Caco-2 (cell line): ENCODE measurements around the gene HIPK2. TPM values are rescaled to one million over a fixed set of nuclear protein-coding genes. Genes with fewer than 3 reads are reported as not detected.

Experiments used
- BruUV-seq: library from RNA; stranded (reverse); fragments of 400-500 nt; replicated peaks from 2 replicates; lab custom pipeline; 2021; lab: Mats Ljungman, UMichigan
- CTCF ChIA-PET: fragments of 300-600 bp; sonication (Branson Sonifier 250); formaldehyde crosslinking; loops from one replicate; lab custom pipeline; 2022; ENCODE audit warnings: antibody characterized with exemption; lab: Charles Lee
- POLR2A ChIA-PET: fragments of 300-600 bp; sonication (Branson Sonifier 250); formaldehyde crosslinking; loops from one replicate; lab custom pipeline; 2022; ENCODE audit warnings: antibody characterized with exemption; lab: Charles Lee
- DNase-seq, 2 experiments: peaks; one replicate each; pipeline versions ENCODE4 v3.0.0 to v3.0.0-alpha.2; 2020 to 2022
- H3K27me3 ChIP-seq: replicated peaks from 2 replicates; pipeline ENCODE4 v1.6.0; 2011; ENCODE audit warnings: low read length; ENCODE audit not compliant: control insufficient read depth, insufficient read depth
- H3K36me3 ChIP-seq: 2 replicates; pipeline ENCODE4 v1.5.1; 2011; ENCODE audit warnings: low read length; ENCODE audit not compliant: control insufficient read depth, insufficient read depth
- H3K4me1 ChIP-seq: fragments of 250-450 bp; sonication (Bioruptor Pico); 2 replicates; pipeline ENCODE4 v1.5.1; 2020; ENCODE audit warnings: mild to moderate bottlenecking
- H3K4me3 ChIP-seq: 2 replicates; pipeline ENCODE4 v1.5.1; 2011; ENCODE audit warnings: low read depth, mild to moderate bottlenecking, control low read depth, low read length
- H3K9me3 ChIP-seq: fragments of 250-450 bp; sonication (Bioruptor Pico); 2 replicates; pipeline ENCODE4 v1.5.1; 2020; ENCODE audit warnings: mild to moderate bottlenecking, moderate library complexity
- H3K27ac Mint-ChIP-seq: one replicate; pipeline ENCODE4 v1.8.0; 2022; ENCODE audit warnings: mixed read lengths; ENCODE audit not compliant: unreplicated experiment
- H3K27me3 Mint-ChIP-seq: one replicate; pipeline ENCODE4 v1.8.0; 2022; ENCODE audit warnings: mixed read lengths; ENCODE audit not compliant: insufficient read depth, unreplicated experiment
- H3K36me3 Mint-ChIP-seq: one replicate; pipeline ENCODE4 v1.8.0; 2022; ENCODE audit warnings: mild to moderate bottlenecking, mixed read lengths; ENCODE audit not compliant: insufficient read depth, unreplicated experiment
- H3K4me1 Mint-ChIP-seq: one replicate; pipeline ENCODE4 v1.8.0; 2022; ENCODE audit warnings: low read depth, mixed read lengths; ENCODE audit not compliant: unreplicated experiment
- H3K4me3 Mint-ChIP-seq: one replicate; pipeline ENCODE4 v1.8.0; 2022; ENCODE audit warnings: mild to moderate bottlenecking, moderate library complexity, mixed read lengths; ENCODE audit not compliant: unreplicated experiment
- H3K9me3 Mint-ChIP-seq: one replicate; pipeline ENCODE4 v1.8.0; 2022; ENCODE audit warnings: mixed read lengths; ENCODE audit not compliant: unreplicated experiment
- CTCF ChIP-seq, 2 experiments: fragments of 200-600 bp in 1 of 2; IDR thresholded peaks; 1 replicate in 1 of 2; 2 replicates in 1 of 2; pipeline versions ENCODE4 v1.5.1 to v1.8.0; 2011 to 2022; ENCODE audit warnings: antibody characterized with exemption in 1 of 2, control low read depth in 1 of 2, inconsistent platforms in 1 of 2, low read depth in 1 of 2, low read length in 1 of 2, mild to moderate bottlenecking in 1 of 2, moderate library complexity in 1 of 2; ENCODE audit not compliant: insufficient read depth in 1 of 2, severe bottlenecking in 1 of 2, unreplicated experiment in 1 of 2
- intact Hi-C: fragments of 100-400 bp; cut with micrococcal nuclease; formaldehyde crosslinking; loops from one replicate; pipeline ENCODE4 v1.10.0; 2022; ENCODE audit not compliant: unreplicated experiment
- total RNA-seq: library from RNA; stranded (reverse); gene quantifications from 2 replicates; pipeline ENCODE4 v1.2.3, GENCODE V29; 2022

HIPK2 gene
- total RNA-seq, 1 experiment from 2014 or later, result 42.8 TPM

- H3K27me3 Mint-ChIP-seq, result peaks cover 6% of the 10 kb centered on the region
- H3K36me3 ChIP-seq, result no peaks in the 10 kb centered on the region
- no peaks in the 10 kb centered on the region for H3K36me3 Mint-ChIP-seq
- no peaks in the 10 kb centered on the region; the same call in 1 of the 2 replicates for H3K27me3 ChIP-seq
- no peak overlapping the region for H3K27ac Mint-ChIP-seq
- no peak overlapping the region for H3K4me3 ChIP-seq
- H3K9me3 ChIP-seq, result no peaks in the 10 kb centered on the region
- no peaks in the 10 kb centered on the region for H3K4me1 ChIP-seq
- ChIA-PET POLR2A (no interaction called here), CTCF (no interaction called here)
- H3K4me1 Mint-ChIP-seq, result no peaks in the 10 kb centered on the region
- no peak for TF ChIP-seq CTCF (IDR thresholded peaks at IDR 0.05; ENCODE audit: insufficient read depth in 1 of 2, low read depth in 1 of 2, low read length in 1 of 2, severe bottlenecking in 1 of 2, unreplicated experiment in 1 of 2)
- intact Hi-C loops, result no loop called here
- H3K9me3 Mint-ChIP-seq, result no peaks in the 10 kb centered on the region
- DNase-seq, result peak in 1 of 2 experiments; percentile 27
- no TSS peak for BruUV-seq
- no peak overlapping the region for H3K4me3 Mint-ChIP-seq
Observed at GRCh38 chr7:139538881-139539635, 238.7 kb downstream of the HIPK2 start.

GRCh38 chr7:139536152-139536551 lies 241.6 kb downstream of the HIPK2 start:
- POLR2A ChIA-PET, result no interaction called here
- Histone ChIP-seq H3K4me1 (no peaks in the 10 kb centered on the region), H3K4me3 (no peak overlapping the region), H3K27me3 (no peaks in the 10 kb centered on the region; the same call in 1 of the 2 replicates), H3K36me3 (no peaks in the 10 kb centered on the region), H3K9me3 (no peaks in the 10 kb centered on the region)
- TF ChIP-seq CTCF (IDR thresholded peaks at IDR 0.05; ENCODE audit: insufficient read depth in 1 of 2, low read depth in 1 of 2, low read length in 1 of 2, severe bottlenecking in 1 of 2, unreplicated experiment in 1 of 2), result no peak
- CTCF ChIA-PET, result no interaction called here
- Mint-ChIP-seq H3K27ac (no peak overlapping the region), H3K27me3 (peaks cover 21% of the 10 kb centered on the region), H3K36me3 (no peaks in the 10 kb centered on the region), H3K4me3 (no peak overlapping the region), H3K4me1 (no peaks in the 10 kb centered on the region), H3K9me3 (no peaks in the 10 kb centered on the region)
- DNase-seq, result no peak
- intact Hi-C loops, result no loop called here
- no TSS peak for BruUV-seq

GRCh38 chr7:139534966-139535651 lies 242.7 kb downstream of the HIPK2 start:
- H3K4me1 Mint-ChIP-seq, result no peaks in the 10 kb centered on the region
- intact Hi-C loops, result no loop called here
- no peak for TF ChIP-seq CTCF (IDR thresholded peaks at IDR 0.05; ENCODE audit: insufficient read depth in 1 of 2, low read depth in 1 of 2, low read length in 1 of 2, severe bottlenecking in 1 of 2, unreplicated experiment in 1 of 2)
- Histone ChIP-seq H3K9me3 (no peaks in the 10 kb centered on the region), H3K36me3 (no peaks in the 10 kb centered on the region), H3K4me1 (no peaks in the 10 kb centered on the region), H3K27me3 (no peaks in the 10 kb centered on the region; the same call in 1 of the 2 replicates), H3K4me3 (no peak overlapping the region)
- POLR2A ChIA-PET, result no interaction called here
- no peak overlapping the region for H3K27ac Mint-ChIP-seq
- H3K4me3 Mint-ChIP-seq, result no peak overlapping the region
- no peak for DNase-seq
- no peaks in the 10 kb centered on the region for H3K9me3 Mint-ChIP-seq
- H3K27me3 Mint-ChIP-seq, result peaks cover 21% of the 10 kb centered on the region
- no peaks in the 10 kb centered on the region for H3K36me3 Mint-ChIP-seq
- CTCF ChIA-PET, result interaction anchor here (0.7 kb wide), 1 partner anchor 222 kb away, joined by 3 read pairs; no protein-coding TSS in a partner anchor
- BruUV-seq, result no TSS peak
